Colonic mucosa (tissue), 4 donors: Measurements from ENCODE around the gene COL4A4. TPM values are rescaled to one million over a fixed set of nuclear protein-coding genes. Genes with fewer than 3 reads are reported as not detected.

Experiments used
- DNase-seq: peaks from one replicate; pipeline ENCODE4 v3.0.0-alpha.2; 2020
- H3K27ac ChIP-seq: fragments of 200-600 bp; one replicate; pipeline ENCODE4 v1.8.0; 2021
- H3K27me3 ChIP-seq: fragments of 200-600 bp; one replicate; pipeline ENCODE4 v1.8.0; 2021
- H3K36me3 ChIP-seq: fragments of 200-600 bp; one replicate; pipeline ENCODE4 v1.8.0; 2021
- H3K4me1 ChIP-seq: fragments of 200-600 bp; one replicate; pipeline ENCODE4 v1.8.0; 2021; ENCODE audit warnings: mild to moderate bottlenecking
- H3K4me3 ChIP-seq: fragments of 200-600 bp; one replicate; pipeline ENCODE4 v1.8.0; 2021
- H3K9ac ChIP-seq, 2 donors: one replicate each; pipeline ENCODE4 v1.7.0; 2013; ENCODE audit warnings: control low read depth in 2 of 2, low read depth in 2 of 2, low read length in 2 of 2
- H3K9me3 ChIP-seq: fragments of 200-600 bp; one replicate; pipeline ENCODE4 v1.8.0; 2021
- CTCF ChIP-seq: fragments of 200-600 bp; IDR thresholded peaks from one replicate; pipeline ENCODE4 v1.8.0; 2022; ENCODE audit warnings: antibody characterized with exemption, mild to moderate bottlenecking
- intact Hi-C: fragments of 100-400 bp; cut with DNase I; formaldehyde crosslinking; loops from one replicate; pipeline ENCODE4 v1.14.1; 2022
- total RNA-seq, 2 donors: library from RNA; stranded (reverse); fragmentation: NEBNext Ultra II Directional in 1 of 2; extraction: Animal tissue kit (Norgen Biotek cat#: 25700) in 1 of 2; gene quantifications; one replicate each; pipeline ENCODE4 v1.2.1, GENCODE V29; 2021
- donor health status: healthy.
- donor health status: DM: no; HTN: no; CAD: no.
- donor health status: DM: no; HTN: no; CAD: no.

The COL4A4 gene
- total RNA-seq, 2 donors from 2014 or later = 0.40 to 0.93 TPM

GRCh38 chr2:227006189-227006897, 157.7 kb downstream of the COL4A4 start:
- no peak overlapping the region for H3K4me3 ChIP-seq
- no peaks in the 10 kb centered on the region for H3K4me1 ChIP-seq
- no peak for TF ChIP-seq CTCF
- no peaks in the 10 kb centered on the region for H3K27me3 ChIP-seq
- intact Hi-C loops = no loop called here
- H3K36me3 ChIP-seq = no peaks in the 10 kb centered on the region
- no peak overlapping the region for H3K9ac ChIP-seq
- no peak overlapping the region for H3K27ac ChIP-seq
- no peaks in the 10 kb centered on the region for H3K9me3 ChIP-seq
- DNase-seq = no peak

GRCh38 chr2:227004482-227004881, 159.5 kb downstream of the COL4A4 start:
- intact Hi-C loops = no loop called here
- H3K4me3 ChIP-seq = no peak overlapping the region
- no peaks in the 10 kb centered on the region for H3K27me3 ChIP-seq
- H3K27ac ChIP-seq = no peak overlapping the region
- no peaks in the 10 kb centered on the region for H3K36me3 ChIP-seq
- H3K9ac ChIP-seq = no peak overlapping the region
- DNase-seq = no peak
- H3K4me1 ChIP-seq = no peaks in the 10 kb centered on the region
- no peak for TF ChIP-seq CTCF
- no peaks in the 10 kb centered on the region for H3K9me3 ChIP-seq

GRCh38 chr2:227000123-227000522, 163.9 kb downstream of the COL4A4 start:
- no peak overlapping the region for H3K27ac ChIP-seq
- no peaks in the 10 kb centered on the region for H3K4me1 ChIP-seq
- H3K9me3 ChIP-seq = no peaks in the 10 kb centered on the region
- no peaks in the 10 kb centered on the region for H3K27me3 ChIP-seq
- no peak overlapping the region for H3K4me3 ChIP-seq
- intact Hi-C loops = no loop called here
- no peak overlapping the region for H3K9ac ChIP-seq
- TF ChIP-seq CTCF = no peak
- H3K36me3 ChIP-seq = no peaks in the 10 kb centered on the region
- no peak for DNase-seq

GRCh38 chr2:226999661-227000060, 164.3 kb downstream of the COL4A4 start:
- no peak for DNase-seq
- H3K4me3 ChIP-seq = no peak overlapping the region
- no peak overlapping the region for H3K9ac ChIP-seq
- no peaks in the 10 kb centered on the region for H3K9me3 ChIP-seq
- no peak for TF ChIP-seq CTCF
- H3K4me1 ChIP-seq = no peaks in the 10 kb centered on the region
- intact Hi-C loops = no loop called here
- no peaks in the 10 kb centered on the region for H3K36me3 ChIP-seq
- no peaks in the 10 kb centered on the region for H3K27me3 ChIP-seq
- no peak overlapping the region for H3K27ac ChIP-seq

- H3K4me1 ChIP-seq = no peaks in the 10 kb centered on the region
- no peak overlapping the region for H3K4me3 ChIP-seq
- no peaks in the 10 kb centered on the region for H3K27me3 ChIP-seq
- intact Hi-C loops = no loop called here
- H3K36me3 ChIP-seq = no peaks in the 10 kb centered on the region
- no peak for DNase-seq
- H3K9ac ChIP-seq = no peak overlapping the region
- H3K9me3 ChIP-seq = no peaks in the 10 kb centered on the region
- no peak for TF ChIP-seq CTCF
- no peak overlapping the region for H3K27ac ChIP-seq
Measured at GRCh38 chr2:226995625-226996041, 168.4 kb downstream of the COL4A4 start.
